HG03432 (cell line): ENCODE data around the gene ZNF778.
A peak's percentile ranks its signal among the peaks of the same experiment; 100 is the strongest.
"Not testable (repeated sequence)": the region's sequence is repeated elsewhere in the genome, so short reads cannot be mapped to it uniquely, and the experiment has no call there.

Experiments used
- ATAC-seq: cut with Tn5 transposase; IDR thresholded peaks from one replicate; pipeline ENCODE4 v1.9.1; 2021; ENCODE audit warnings: mild to moderate bottlenecking, moderate library complexity; ENCODE audit not compliant: unreplicated experiment

ZNF778 gene

DNA sequence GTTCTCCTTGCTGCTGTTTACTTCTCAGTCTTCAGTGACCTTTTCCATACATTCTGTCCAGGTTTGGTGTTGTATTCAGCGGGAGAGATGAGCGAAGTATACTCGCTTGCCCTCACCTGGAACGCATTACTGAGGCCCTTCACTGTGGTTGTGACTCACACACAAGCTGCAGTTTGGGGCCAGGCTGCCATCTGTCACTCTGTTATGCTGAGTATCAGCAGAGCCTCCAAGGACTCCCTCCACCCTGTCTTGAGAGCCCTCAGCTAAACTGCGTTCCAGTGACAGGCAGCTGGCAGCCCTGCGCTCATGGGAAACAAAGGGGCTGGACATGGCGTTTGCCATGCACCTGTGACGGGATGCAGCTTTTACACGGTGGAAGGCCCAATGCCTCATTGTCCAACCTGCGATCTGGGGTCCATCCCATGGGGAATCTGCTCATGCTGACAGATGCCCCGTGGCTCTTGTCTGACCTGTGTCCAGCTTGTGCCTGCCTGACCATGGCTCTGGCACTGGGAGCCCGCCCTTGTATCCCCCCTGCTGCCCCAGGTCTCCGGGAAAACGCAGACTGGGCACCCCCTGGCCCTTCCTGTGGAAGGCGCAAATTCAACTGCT is 6.5 kb upstream of the ZNF778 start:
- ATAC-seq = no peak

- peak; percentile 49 for ATAC-seq
These were observed 977 bp upstream of the ZNF778 start for GRCh38 chr16:89216315-89217137.

DNA sequence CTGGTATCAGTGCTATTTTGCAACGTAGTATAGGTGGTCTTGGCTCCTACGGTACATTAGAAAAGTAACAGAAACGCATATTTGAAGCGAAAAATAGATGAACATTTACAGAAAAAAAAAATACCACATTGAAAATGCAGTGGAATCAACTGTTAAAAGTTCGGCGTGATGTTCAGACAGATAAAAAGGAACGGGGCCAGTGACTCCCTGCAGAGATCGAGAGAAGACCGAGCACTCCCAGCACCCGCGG is 440 bp upstream of the ZNF778 start:
- no peak for ATAC-seq

- no peak for ATAC-seq
These were observed 1.9 kb downstream of the ZNF778 start for GRCh38 chr16:89219365-89219764.

- no peak for ATAC-seq
These were observed 4.1 kb downstream of the ZNF778 start for GRCh38 chr16:89221604-89222003.

DNA sequence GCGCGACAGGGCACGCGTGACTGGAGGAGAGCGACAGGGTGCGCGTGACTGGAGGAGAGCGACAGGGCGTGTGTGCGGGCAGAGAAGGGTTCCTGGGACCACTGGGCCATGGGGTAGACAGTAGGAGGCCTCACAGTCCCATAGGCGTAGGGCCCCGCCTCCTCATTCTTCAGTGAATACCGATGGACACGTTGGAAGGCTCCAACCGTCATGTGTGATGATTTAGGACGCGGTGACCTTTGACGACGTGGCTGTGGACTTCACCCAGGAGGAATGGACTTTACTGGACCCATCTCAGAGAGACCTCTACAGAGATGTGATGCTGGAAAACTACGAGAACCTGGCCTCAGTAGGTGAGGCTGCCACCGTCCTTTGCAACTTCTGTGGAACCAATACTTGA is 5.4 kb downstream of the ZNF778 start:
- ATAC-seq = no peak

DNA sequence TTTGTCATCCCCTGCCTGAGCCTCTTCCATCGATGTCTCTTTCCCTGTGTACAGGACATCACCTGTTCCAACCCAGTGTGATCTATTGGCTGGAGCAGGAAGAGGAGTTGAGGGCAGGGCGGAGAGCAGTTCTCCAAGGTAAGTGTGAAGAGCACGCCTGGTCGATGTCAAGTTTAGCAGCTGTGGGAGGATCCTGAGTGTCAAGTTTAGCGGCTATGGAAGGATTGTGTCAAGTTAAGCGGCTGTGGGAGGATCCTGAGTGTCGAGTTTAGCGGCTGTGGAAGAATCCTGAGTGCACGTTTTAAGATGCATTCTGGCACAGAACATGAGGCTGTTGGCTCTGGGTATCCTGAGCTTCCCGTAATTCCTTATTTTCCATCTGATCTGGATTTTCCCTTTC is 7.2 kb downstream of the ZNF778 start:
- no peak for ATAC-seq

- no peak for ATAC-seq
These were observed 12.8 kb downstream of the ZNF778 start for GRCh38 chr16:89230255-89230654.

GRCh38 chr16:89232107-89232506 is 14.6 kb downstream of the ZNF778 start:
- ATAC-seq = no peak

DNA sequence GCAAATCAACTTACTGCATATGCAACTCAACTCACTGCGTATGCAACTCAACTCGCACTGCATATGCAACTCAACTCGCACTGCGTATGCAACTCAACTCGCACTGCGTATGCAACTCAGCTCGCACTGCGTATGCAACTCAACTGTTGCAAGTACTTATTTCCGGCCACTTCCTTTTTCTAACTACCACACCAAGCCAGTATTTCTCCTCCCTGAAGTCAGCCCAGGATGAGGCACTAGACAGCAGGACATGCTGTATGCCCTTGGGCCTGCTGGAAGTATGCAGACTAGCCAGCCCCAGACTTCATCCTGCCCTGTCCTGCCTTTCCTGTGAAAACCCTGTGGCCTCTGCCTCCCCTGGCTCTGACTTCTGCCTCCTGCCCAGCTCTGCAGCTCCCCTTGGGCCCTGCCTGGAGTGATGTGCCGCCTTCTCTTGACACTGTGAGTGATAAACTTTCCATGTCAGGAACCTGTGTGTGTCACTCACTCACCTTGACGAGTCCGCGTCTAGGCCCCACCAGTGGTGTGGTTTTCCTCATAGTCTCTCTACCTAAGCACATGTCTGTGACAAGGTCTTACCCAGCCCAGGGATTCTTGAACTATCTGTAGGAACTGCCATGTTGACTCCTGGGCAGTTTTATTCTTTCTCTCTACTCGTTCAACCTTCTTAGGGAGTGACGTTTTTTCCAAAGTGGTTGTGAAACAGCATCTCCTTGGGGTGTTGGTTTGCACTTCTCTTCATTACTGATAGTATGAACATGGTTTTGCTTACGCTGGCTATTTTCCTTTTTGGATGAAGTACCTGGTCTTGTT is 16.4 kb downstream of the ZNF778 start:
- ATAC-seq = no peak

DNA sequence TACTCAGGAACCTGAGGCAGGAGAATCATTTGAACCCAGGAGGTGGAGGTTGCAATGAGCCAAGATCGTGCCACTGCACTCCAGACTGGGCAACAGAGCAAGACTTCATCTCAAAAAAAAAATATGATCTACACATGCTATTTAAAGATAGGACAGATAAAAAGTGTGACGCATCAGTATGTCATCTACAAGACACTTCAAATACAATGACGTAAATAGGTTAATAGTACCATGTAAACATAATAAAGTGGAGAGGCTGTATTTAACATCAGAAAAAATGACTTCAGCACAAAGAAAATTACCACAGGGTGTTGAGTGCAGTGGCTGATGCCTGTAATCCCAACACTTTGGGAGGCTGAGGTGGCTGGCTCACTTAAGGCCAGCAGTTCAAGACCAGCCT is 20.2 kb downstream of the ZNF778 start:
- ATAC-seq = no peak

DNA sequence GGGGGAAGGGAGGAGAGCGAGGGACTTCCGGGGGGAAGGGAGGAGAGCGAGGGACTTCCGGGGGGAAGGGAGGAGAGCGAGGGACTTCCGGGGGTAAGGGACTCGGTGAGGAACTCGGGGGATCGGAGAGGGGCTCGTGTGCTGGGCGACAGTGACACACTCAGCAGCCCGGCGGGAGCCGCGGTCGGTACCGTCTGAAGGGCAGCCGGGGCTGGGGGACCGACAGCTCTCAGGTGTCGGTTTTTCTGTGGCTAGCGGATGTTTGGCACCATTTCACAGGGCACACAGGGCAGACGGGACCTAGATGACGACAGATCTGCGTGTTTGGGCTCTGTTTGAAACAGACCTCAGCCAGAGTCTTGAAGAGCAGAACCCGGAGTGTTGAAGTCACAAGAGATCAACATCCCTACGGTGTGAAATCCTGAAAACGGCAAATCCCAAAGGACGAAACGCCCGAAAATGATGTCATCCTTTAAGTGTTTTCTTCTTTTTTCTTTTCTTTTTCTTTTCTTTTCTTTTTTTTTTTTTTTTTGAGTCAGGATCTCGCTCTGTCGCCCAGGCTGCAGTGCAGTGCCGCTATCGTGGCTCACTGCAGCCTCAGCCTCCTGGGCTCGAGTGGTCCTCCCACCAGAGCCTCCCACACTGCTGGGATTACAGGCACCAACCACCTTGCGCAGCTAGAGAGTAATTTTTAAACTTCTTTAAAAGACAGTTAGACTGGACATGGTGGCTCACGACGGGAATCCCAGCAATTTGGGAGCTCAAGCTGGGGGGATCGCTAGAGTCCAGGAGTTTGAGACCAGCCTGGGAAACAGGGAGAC is 23.9 kb downstream of the ZNF778 start:
- peak; percentile 60 for ATAC-seq

DNA sequence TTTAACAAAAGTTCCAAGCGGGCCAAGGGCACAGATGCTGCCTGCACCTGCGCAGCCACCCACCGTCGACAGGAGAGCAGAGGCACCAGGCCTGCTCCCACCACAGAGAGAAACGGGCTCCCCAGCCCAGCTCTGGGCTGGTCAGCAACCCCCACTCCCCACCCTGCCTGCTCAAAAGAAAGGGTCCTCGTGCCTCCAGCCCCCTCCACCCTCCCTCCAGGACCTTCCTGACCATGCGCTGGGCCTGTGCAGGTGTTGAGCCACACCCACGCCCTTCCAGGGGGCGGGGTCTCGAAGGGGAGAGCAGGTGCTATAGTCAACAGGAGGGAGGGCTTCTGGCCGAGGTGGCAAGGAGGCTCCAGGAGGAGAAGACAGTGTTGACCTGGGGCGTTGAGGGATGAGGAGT is 25.3 kb downstream of the ZNF778 start:
- ATAC-seq = no peak

- no peak for ATAC-seq
These were observed 26.2 kb downstream of the ZNF778 start for GRCh38 chr16:89243664-89244063.

DNA sequence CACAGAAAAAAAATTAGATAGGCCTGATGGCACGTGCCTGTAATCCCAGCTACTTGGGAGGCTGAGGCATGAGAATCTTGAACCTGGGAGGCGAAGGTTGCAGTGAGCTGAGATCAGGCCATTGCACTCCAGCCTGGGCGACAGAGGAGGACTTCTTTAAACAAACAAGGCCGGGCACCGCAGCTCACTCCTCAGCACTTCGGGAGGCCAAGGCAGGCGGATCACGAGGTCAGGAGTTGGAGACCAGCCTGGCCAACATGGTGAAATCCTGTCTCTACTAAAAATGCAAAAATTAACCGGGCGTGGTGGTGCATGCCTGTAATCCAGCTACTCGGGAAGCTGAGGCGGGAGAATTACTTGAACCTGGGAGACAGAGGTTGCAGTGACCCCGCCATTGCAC is 26.8 kb downstream of the ZNF778 start:
- ATAC-seq = not testable (repeated sequence)

- no peak for ATAC-seq
These were observed 27.3 kb downstream of the ZNF778 start for GRCh38 chr16:89244754-89245153.

GRCh38 chr16:89246383-89246902 is 28.9 kb downstream of the ZNF778 start:
- ATAC-seq = no peak

GRCh38 chr16:89246903-89247733 is 29.6 kb downstream of the ZNF778 start:
- ATAC-seq = peak; percentile 69

DNA sequence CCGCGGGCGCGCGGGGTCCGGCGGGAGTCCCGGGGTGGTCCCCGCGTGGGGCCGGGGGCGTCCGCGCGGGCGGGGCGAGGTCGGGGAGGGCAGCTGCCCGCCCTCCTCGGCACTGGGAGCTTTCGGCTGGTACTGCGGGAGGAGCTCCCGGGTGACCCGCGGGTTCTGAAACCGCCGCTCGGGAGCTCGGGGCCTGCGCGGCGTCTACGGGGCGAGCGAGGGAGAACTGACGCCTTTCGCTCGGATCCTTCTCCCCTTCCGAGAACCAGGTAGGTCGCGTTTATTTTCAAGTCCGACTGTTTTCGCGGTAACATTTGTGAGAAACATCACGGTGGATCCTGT is 30.2 kb downstream of the ZNF778 start:
- peak; percentile 38 for ATAC-seq
